ENCODE measurements around the gene KIAA1614.
A peak's percentile ranks its signal among the peaks of the same experiment; 100 is the strongest.

KIAA1614 gene

DNA sequence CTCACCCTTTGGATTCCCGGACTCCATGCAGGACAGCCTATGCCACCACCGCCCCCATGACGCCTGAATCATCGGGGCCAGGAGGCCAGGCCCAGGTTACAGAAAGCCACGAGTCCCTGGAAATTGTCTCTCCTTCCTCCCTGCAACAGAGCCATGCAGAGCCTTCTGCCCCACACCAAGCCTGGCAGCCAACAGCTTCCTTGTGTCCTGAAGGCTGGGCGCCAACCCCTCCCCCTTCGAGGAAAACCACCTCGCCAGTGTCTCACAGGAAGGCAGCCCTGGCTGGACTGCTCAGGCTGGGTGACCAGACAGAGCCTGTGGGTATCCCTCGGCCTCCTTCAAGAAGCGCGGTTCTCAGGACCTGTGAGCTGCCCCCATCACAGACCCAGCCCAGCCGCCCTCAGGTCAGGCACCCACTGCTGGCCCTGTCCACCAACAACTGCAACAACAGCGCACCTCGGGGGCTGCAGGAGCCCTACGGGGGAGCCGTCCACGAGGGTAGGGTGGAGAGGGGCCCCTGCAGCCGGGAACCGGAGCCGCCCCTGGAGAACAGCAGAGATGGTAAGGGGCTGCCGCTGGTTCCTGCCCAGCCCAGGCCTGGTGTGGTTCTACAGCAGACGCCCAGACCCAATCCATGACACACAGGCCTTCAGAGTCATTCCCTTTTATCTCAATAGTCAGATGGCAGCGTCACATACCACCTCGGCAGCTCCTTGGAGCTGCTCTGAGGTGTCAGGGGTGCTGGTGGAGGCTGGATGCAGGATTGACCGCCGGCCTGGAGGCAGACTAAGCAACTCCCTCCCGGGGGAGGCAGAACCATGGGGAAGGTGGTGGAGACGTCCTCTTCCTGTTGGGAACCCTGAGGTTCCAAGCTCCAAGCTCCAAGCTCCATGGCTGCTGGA lies 23.7 kb downstream of the KIAA1614 start:
- Histone ChIP-seq H3K4me3 (ENCODE audit: control insufficient read depth in 1 of 7, extremely low read depth in 1 of 7, insufficient read depth in 4 of 7, low read depth in 2 of 7, low read length in 6 of 7) (no peak overlapping the region), H3K36me3 (ENCODE audit: control insufficient read depth in 4 of 4, insufficient read depth in 4 of 4, low read length in 3 of 4) (no peaks in the 10 kb centered on the region), H3K4me1 (ENCODE audit: control extremely low read depth in 1 of 4, control insufficient read depth in 4 of 4, insufficient read depth in 4 of 4, low read length in 3 of 4) (peaks cover 2 to 57% (median 43%) of the 10 kb centered on the region in 4 experiments), H3K27me3 (replicated peaks in 2 of 5; ENCODE audit: control insufficient read depth in 4 of 5, insufficient read depth in 5 of 5, low read length in 4 of 5) (peaks cover 0 to 2% (median 0%) of the 10 kb centered on the region in 5 experiments), H3K27ac (ENCODE audit: insufficient read depth in 1 of 2, low read depth in 1 of 2, low read length in 2 of 2, poor library complexity in 1 of 2, severe bottlenecking in 2 of 2) (no peak overlapping the region), H3K9me3 (ENCODE audit: control extremely low read depth in 1 of 5, control insufficient read depth in 4 of 5, insufficient read depth in 2 of 5, low read depth in 1 of 5, low read length in 4 of 5) (no peaks in the 10 kb centered on the region)
- 90% methylated on average over 19 of the region's 28 CpGs for WGBS (ENCODE audit: insufficient coverage)
- CTCF ChIA-PET: interaction anchor here (0.9 kb wide), 1 partner anchor 9 kb away, joined by 3 read pairs; no protein-coding TSS in a partner anchor
- POLR2A ChIA-PET: no interaction called here
- no peak for DNase-seq

DNA sequence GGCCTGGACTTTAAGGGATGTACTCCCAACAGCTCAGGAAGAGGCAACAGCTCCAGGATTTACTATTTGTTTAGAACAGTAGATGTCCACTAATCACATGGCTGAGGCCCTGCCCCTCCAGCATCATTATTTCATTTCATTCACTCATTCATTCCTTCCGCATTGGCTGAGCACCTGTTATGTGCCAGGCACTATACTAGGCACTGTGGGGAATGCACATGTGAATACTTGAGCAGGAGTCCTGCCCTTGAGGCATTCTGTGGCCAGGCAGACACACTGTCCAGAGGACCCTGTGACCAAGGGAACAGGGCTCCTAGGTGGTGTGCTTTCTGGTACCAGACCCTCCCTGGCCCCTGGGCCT lies 24.3 kb downstream of the KIAA1614 start:
- Histone ChIP-seq H3K27me3 (replicated peaks in 2 of 5; ENCODE audit: control insufficient read depth in 4 of 5, insufficient read depth in 5 of 5, low read length in 4 of 5) (peaks cover 0 to 2% (median 0%) of the 10 kb centered on the region in 5 experiments), H3K27ac (ENCODE audit: insufficient read depth in 1 of 2, low read depth in 1 of 2, low read length in 2 of 2, poor library complexity in 1 of 2, severe bottlenecking in 2 of 2) (no peak overlapping the region), H3K9me3 (ENCODE audit: control extremely low read depth in 1 of 5, control insufficient read depth in 4 of 5, insufficient read depth in 2 of 5, low read depth in 1 of 5, low read length in 4 of 5) (no peaks in the 10 kb centered on the region), H3K36me3 (ENCODE audit: control insufficient read depth in 4 of 4, insufficient read depth in 4 of 4, low read length in 3 of 4) (no peaks in the 10 kb centered on the region), H3K4me1 (ENCODE audit: control extremely low read depth in 1 of 4, control insufficient read depth in 4 of 4, insufficient read depth in 4 of 4, low read length in 3 of 4) (peaks cover 2 to 53% (median 43%) of the 10 kb centered on the region in 4 experiments), H3K4me3 (ENCODE audit: control insufficient read depth in 1 of 7, extremely low read depth in 1 of 7, insufficient read depth in 4 of 7, low read depth in 2 of 7, low read length in 6 of 7) (no peak overlapping the region)
- ChIA-PET POLR2A (no interaction called here), CTCF (interaction anchor here (0.9 kb wide), 1 partner anchor 8 kb away, joined by 3 read pairs; no protein-coding TSS in a partner anchor)
- DNase-seq: no peak
- WGBS (ENCODE audit: insufficient coverage): 100% methylated on average over 1 of the region's 1 CpG

DNA sequence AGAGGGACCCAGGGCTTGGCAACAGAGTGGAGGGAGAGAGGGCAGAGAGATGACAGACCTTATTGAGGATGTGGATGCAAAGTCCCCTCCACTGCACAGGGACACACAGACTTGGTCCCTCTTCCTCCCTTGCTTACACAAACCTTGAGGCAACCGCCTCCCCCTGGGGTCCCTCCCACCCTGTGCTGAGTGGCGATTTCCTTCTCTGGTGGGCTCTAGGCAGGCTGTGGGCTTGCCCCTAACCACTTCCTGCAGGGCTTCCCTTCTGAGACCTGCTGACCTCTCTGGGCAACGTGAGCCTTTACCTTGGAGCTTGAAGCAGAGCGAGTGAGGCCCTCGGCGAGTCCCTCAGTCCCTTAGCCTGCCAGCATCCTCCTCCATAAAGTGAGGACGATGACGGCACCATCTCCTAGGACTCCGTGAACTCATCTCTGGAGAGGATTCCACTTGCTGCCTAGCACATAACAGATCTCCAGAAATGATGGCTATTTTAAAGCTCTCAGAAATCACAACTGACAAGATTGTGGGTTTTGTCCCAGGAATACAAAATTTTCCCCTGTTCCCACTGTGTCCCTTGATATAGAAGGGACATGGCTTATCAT lies 25.0 kb downstream of the KIAA1614 start:
- DNase-seq: peak in 2 of 3 donors; percentile 30 to 51
- CTCF ChIA-PET: interaction anchor here (0.8 to 1.1 kb wide), 2 partner anchors 15 to 25 kb away, joined by 3 read pairs; partner anchors contain the start of gene KIAA1614
- peak overlapping the region in 1 of 7 experiments; percentile 3 for H3K4me3 ChIP-seq (ENCODE audit: control insufficient read depth in 1 of 7, extremely low read depth in 1 of 7, insufficient read depth in 4 of 7, low read depth in 2 of 7, low read length in 6 of 7)
- H3K4me1 ChIP-seq (ENCODE audit: control extremely low read depth in 1 of 4, control insufficient read depth in 4 of 4, insufficient read depth in 4 of 4, low read length in 3 of 4): peaks cover 2 to 53% (median 43%) of the 10 kb centered on the region in 4 experiments
- 32% methylated on average over 9 of the region's 9 CpGs for WGBS (ENCODE audit: insufficient coverage)
- no peak overlapping the region for H3K27ac ChIP-seq (ENCODE audit: insufficient read depth in 1 of 2, low read depth in 1 of 2, low read length in 2 of 2, poor library complexity in 1 of 2, severe bottlenecking in 2 of 2)
- peaks cover 0 to 2% (median 0%) of the 10 kb centered on the region in 5 experiments for H3K27me3 ChIP-seq (replicated peaks in 2 of 5; ENCODE audit: control insufficient read depth in 4 of 5, insufficient read depth in 5 of 5, low read length in 4 of 5)
- no peaks in the 10 kb centered on the region for H3K36me3 ChIP-seq (ENCODE audit: control insufficient read depth in 4 of 4, insufficient read depth in 4 of 4, low read length in 3 of 4)
- POLR2A ChIA-PET: no interaction called here
- no peaks in the 10 kb centered on the region for H3K9me3 ChIP-seq (ENCODE audit: control extremely low read depth in 1 of 5, control insufficient read depth in 4 of 5, insufficient read depth in 2 of 5, low read depth in 1 of 5, low read length in 4 of 5)

DNA sequence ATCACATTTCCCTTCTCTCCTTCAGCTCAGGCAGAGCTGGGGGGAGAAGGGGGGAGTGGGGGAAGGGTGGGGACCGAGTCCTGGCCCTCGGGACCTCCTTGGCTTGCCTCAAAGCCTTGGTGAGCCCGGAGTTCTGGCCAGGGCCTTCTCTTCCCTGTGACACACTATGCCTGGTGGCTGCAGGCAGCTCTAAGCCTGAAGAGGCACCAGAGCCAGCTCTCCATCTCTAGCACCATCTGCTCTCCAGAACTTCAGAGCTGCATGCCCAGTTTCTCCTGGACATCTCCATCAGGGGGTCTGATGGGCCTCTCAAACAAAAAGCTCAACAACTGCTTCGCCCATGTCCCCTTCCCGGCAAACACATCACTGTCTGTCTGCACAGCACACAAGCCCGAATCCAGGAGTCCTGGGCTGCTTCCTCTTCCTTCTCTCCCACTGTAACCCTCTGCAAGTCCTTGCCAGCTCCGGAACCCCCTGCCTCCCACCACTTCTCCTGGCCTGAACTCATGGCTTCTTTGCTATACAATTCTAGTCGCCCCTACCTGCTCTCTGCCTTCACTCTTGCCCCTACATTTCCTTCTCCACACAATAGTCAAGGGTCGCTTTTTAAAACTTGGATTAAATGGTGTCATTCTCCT lies 26.5 kb downstream of the KIAA1614 start:
- Histone ChIP-seq H3K9me3 (ENCODE audit: control extremely low read depth in 1 of 5, control insufficient read depth in 4 of 5, insufficient read depth in 2 of 5, low read depth in 1 of 5, low read length in 4 of 5) (no peaks in the 10 kb centered on the region), H3K4me1 (ENCODE audit: control extremely low read depth in 1 of 4, control insufficient read depth in 4 of 4, insufficient read depth in 4 of 4, low read length in 3 of 4) (peaks cover 0 to 39% (median 35%) of the 10 kb centered on the region in 4 experiments), H3K36me3 (ENCODE audit: control insufficient read depth in 4 of 4, insufficient read depth in 4 of 4, low read length in 3 of 4) (no peaks in the 10 kb centered on the region), H3K27me3 (replicated peaks in 2 of 5; ENCODE audit: control insufficient read depth in 4 of 5, insufficient read depth in 5 of 5, low read length in 4 of 5) (peaks cover 0 to 2% (median 0%) of the 10 kb centered on the region in 5 experiments), H3K4me3 (ENCODE audit: control insufficient read depth in 1 of 7, extremely low read depth in 1 of 7, insufficient read depth in 4 of 7, low read depth in 2 of 7, low read length in 6 of 7) (no peak overlapping the region), H3K27ac (ENCODE audit: insufficient read depth in 1 of 2, low read depth in 1 of 2, low read length in 2 of 2, poor library complexity in 1 of 2, severe bottlenecking in 2 of 2) (no peak overlapping the region)
- ChIA-PET POLR2A (no interaction called here), CTCF (no interaction called here)
- DNase-seq: no peak
- WGBS (ENCODE audit: insufficient coverage): 78% methylated on average over 9 of the region's 9 CpGs

DNA sequence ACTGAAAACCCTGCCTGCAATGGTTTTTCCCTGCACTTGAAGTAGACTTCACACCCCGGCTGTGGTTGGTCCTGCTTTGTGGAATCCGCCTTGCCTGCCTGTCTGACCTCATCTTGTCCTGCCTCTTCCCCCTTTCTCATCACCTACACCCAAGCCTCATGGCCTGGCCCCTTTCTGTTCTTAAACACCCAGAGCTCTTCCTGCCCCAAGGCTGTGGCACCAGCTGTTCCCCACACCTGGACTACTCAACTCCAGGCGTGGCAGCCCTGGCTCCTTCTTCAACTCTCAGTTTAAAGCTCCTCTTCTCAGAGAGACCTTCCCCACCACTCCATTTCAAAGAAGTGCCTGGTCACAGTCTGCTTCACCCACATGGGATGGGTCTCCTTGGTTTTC lies 27.0 kb downstream of the KIAA1614 start:
- Histone ChIP-seq H3K27me3 (replicated peaks in 2 of 5; ENCODE audit: control insufficient read depth in 4 of 5, insufficient read depth in 5 of 5, low read length in 4 of 5) (peaks cover 0 to 2% (median 0%) of the 10 kb centered on the region in 5 experiments), H3K9me3 (ENCODE audit: control extremely low read depth in 1 of 5, control insufficient read depth in 4 of 5, insufficient read depth in 2 of 5, low read depth in 1 of 5, low read length in 4 of 5) (peaks cover 0 to 4% (median 0%) of the 10 kb centered on the region in 5 experiments), H3K4me3 (ENCODE audit: control insufficient read depth in 1 of 7, extremely low read depth in 1 of 7, insufficient read depth in 4 of 7, low read depth in 2 of 7, low read length in 6 of 7) (no peak overlapping the region), H3K27ac (ENCODE audit: insufficient read depth in 1 of 2, low read depth in 1 of 2, low read length in 2 of 2, poor library complexity in 1 of 2, severe bottlenecking in 2 of 2) (no peak overlapping the region), H3K36me3 (ENCODE audit: control insufficient read depth in 4 of 4, insufficient read depth in 4 of 4, low read length in 3 of 4) (no peaks in the 10 kb centered on the region), H3K4me1 (ENCODE audit: control extremely low read depth in 1 of 4, control insufficient read depth in 4 of 4, insufficient read depth in 4 of 4, low read length in 3 of 4) (peaks cover 0 to 34% (median 30%) of the 10 kb centered on the region in 4 experiments)
- 91% methylated on average over 2 of the region's 3 CpGs for WGBS (ENCODE audit: insufficient coverage)
- DNase-seq: no peak
- ChIA-PET CTCF (no interaction called here), POLR2A (no interaction called here)

DNA sequence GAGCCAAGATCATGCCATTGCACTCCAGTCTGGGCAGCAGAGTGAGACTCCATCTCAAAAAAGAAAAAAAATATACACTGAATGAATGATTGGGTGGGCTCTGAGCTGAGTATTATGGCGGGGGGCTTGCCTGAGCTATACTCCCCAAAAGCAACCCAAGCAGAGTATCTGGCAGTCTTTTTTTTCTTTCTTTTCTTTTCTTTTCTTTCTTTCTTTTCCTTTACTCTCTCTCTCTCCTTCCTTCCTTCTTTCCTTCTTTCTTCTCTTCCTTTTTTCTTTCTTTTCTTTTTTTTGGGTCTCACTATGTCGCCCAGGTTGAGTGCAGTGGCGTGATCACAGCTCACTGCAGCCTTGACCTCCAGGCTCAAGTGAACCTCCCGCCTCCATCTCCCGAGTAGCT lies 27.7 kb downstream of the KIAA1614 start:
- peaks cover 0 to 11% (median 0%) of the 10 kb centered on the region in 5 experiments for H3K9me3 ChIP-seq (ENCODE audit: control extremely low read depth in 1 of 5, control insufficient read depth in 4 of 5, insufficient read depth in 2 of 5, low read depth in 1 of 5, low read length in 4 of 5)
- DNase-seq: no peak
- H3K27me3 ChIP-seq (replicated peaks in 2 of 5; ENCODE audit: control insufficient read depth in 4 of 5, insufficient read depth in 5 of 5, low read length in 4 of 5): peaks cover 0 to 2% (median 0%) of the 10 kb centered on the region in 5 experiments
- peaks cover 0 to 2% (median 0%) of the 10 kb centered on the region in 4 experiments for H3K36me3 ChIP-seq (ENCODE audit: control insufficient read depth in 4 of 4, insufficient read depth in 4 of 4, low read length in 3 of 4)
- H3K27ac ChIP-seq (ENCODE audit: insufficient read depth in 1 of 2, low read depth in 1 of 2, low read length in 2 of 2, poor library complexity in 1 of 2, severe bottlenecking in 2 of 2): no peak overlapping the region
- no peak overlapping the region for H3K4me3 ChIP-seq (ENCODE audit: control insufficient read depth in 1 of 7, extremely low read depth in 1 of 7, insufficient read depth in 4 of 7, low read depth in 2 of 7, low read length in 6 of 7)
- POLR2A ChIA-PET: no interaction called here
- CTCF ChIA-PET: interaction anchor here (1.7 kb wide), 1 partner anchor 17 kb away, joined by 4 read pairs; no protein-coding TSS in a partner anchor
- peaks cover 0 to 27% (median 22%) of the 10 kb centered on the region in 4 experiments for H3K4me1 ChIP-seq (ENCODE audit: control extremely low read depth in 1 of 4, control insufficient read depth in 4 of 4, insufficient read depth in 4 of 4, low read length in 3 of 4)
- WGBS (ENCODE audit: insufficient coverage): 98% methylated on average over 5 of the region's 5 CpGs

Data from common myeloid progenitor, CD34-positive (primary cell).